Ishikawa (cell line): ENCODE results near the gene EOMES.

ENCODE experiments used
- CREB1 ChIP-seq: IDR thresholded peaks from 2 replicates; pipeline ENCODE4 v1.6.1; 2012; ENCODE audit warnings: low read depth
- EGR1 ChIP-seq: IDR thresholded peaks from 2 replicates; pipeline ENCODE4 v1.6.1; 2012
- EP300 ChIP-seq: IDR thresholded peaks from 2 replicates; pipeline ENCODE4 v1.6.1; 2012; ENCODE audit warnings: borderline replicate concordance
- FOXM1 ChIP-seq: IDR thresholded peaks from 2 replicates; pipeline ENCODE4 v1.6.1; 2012; ENCODE audit warnings: low read depth, borderline replicate concordance
- MAX ChIP-seq: IDR thresholded peaks from 2 replicates; pipeline ENCODE4 v1.6.1; 2012
- RAD21 ChIP-seq: IDR thresholded peaks from 2 replicates; pipeline ENCODE4 v1.6.1; 2012; ENCODE audit warnings: low read depth
- REST ChIP-seq: IDR thresholded peaks from 2 replicates; pipeline ENCODE4 v1.6.1; 2012; ENCODE audit warnings: low read depth, mild to moderate bottlenecking
- TAF1 ChIP-seq: IDR thresholded peaks from 2 replicates; pipeline ENCODE4 v1.6.1; 2012; ENCODE audit warnings: low read depth, mild to moderate bottlenecking
- TCF12 ChIP-seq: IDR thresholded peaks from 2 replicates; pipeline ENCODE4 v1.6.1; 2012; ENCODE audit warnings: low read depth

- TF ChIP-seq EP300 (no peak), RAD21 (no peak), REST (no peak), MAX (no peak), FOXM1 (no peak), TAF1 (no peak), CREB1 (no peak), TCF12 (no peak), EGR1 (no peak)
Measured at GRCh38 chr3:27670619-27671018, 51.5 kb downstream of the EOMES start.
